NCI-H69 (cell line): ENCODE results near the gene NKG7.

Source experiments
- DNase-seq: peaks from one replicate; lab custom pipeline; 2025; lab: John Stamatoyannopoulos, UW

NKG7 gene

DNA sequence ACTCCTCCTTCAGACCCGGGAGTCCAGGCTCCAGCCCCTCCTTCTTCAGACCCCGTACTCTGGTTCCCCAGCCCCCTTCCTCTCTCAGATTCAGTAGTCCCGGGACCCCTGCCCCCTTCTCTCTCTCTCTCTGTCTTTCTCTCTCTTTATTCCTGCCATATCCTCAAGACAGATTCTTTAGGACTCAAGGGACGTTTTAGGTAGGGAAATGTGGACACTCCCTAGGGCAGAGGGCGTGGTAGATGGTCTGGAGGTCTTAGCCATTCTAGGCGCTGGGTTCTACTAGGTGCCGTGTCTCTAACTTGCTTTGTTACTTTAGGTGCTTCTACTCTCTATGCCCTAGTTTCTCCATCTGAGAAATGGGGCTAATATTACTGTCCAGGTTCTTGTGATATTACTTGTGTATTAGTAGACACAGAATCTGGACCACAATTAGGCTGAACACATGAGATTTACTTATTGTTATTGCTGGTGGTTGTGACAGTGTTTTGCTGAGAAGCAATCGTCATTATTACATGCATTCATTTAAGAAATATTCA, 18.7 kb upstream of the NKG7 start:
- DNase-seq, result no peak

DNA sequence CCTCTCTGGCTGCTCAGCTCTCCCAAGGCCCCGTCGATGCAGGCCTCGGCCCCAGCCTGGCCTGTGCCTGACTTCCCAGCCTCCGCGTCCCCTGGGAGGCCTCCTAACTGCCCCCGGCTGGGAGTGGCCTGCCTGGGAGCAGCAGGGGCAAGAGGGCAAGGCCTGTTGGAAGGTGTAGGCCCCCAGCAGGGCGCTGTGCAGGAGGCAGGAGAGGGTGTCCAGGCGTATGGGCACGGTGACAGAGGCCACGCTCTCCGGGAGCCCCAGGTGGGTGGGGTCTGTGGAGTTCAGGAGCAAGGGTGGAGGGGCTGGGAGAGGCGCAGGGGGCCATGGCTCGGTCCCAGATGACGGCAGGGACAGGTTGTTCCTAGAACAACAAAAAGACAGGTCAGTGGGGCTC, 16.7 kb upstream of the NKG7 start:
- DNase-seq, result no peak

DNA sequence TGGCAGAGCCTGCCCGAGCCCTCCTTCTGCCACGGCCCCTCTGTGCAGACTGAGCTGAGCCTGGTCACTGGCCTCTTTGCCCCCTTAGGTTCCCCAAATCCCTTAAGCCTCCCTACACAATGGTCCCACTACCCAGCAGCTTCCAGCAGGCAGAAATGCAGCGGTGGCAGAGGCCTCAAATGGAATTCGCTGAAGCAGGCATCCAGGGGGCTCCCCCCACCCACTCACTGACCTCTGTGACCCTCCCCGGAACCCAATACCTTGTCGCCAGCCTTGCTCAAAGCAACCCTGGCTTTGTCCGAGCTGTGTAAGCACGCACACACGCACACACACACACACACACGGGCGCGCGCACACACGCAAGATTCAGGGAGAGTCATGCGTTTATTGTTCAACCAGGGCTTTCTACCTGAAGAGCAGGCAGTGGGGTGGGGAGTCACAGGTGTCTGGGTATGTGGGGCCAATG, 15.5 kb upstream of the NKG7 start, which contains the start of gene LIM2:
Gene LIM2, minus strand, starts transcription at position 51 of the 466 bp plus-strand sequence. CDS start 531 bp downstream, outside the sequence.
- DNase-seq, result no peak

DNA sequence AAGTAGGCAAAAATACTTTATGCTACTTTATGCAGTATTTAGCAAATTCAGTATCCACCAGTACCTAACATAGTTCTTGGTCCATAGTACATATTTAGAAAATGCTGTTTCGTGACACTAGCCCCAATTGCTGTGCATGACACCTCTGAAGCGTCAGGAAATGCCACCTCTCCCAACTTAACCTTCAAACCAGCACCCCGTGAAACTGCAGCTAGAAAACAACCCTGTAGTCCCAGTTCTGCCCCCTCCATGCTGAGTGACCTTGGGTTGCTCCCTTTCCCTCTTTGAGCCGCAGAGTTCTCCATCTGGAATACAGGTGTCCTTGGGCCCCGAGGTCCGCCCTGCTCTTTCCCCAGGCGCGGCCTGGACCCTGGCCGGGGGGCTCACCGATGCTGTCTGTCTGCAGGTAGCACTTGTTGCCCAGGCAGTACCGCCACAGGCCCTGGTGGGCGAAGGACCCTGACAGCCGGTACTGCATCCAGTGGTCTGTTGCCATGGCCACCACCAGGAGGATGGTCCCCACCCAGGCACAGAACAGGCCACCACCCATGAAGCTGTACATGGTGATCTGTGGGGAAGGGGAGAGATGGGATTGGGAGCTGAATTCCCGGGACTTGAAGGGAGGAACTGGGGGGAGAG, 14.5 kb upstream of the NKG7 start:
- DNase-seq, result no peak

DNA sequence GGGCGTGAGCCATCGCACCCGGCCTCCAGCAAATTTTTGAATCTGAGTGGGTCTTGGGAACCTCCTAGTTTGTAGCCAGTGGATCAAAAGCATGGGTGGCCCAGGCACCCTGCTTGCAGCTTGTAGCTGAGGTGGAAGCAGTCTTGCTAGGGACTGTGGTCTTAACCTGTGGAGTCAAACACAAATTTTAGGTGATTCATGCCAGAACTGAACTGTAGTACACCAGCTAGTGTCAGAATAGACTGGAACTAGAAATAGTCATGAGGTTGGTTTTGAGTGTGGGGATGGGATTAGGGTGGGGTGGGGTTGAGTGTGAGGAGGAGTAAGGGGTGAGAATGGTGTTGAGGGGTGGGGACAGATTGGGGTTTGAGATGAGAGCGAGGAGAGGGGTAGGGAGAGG, 9.6 kb upstream of the NKG7 start:
- no peak for DNase-seq

DNA sequence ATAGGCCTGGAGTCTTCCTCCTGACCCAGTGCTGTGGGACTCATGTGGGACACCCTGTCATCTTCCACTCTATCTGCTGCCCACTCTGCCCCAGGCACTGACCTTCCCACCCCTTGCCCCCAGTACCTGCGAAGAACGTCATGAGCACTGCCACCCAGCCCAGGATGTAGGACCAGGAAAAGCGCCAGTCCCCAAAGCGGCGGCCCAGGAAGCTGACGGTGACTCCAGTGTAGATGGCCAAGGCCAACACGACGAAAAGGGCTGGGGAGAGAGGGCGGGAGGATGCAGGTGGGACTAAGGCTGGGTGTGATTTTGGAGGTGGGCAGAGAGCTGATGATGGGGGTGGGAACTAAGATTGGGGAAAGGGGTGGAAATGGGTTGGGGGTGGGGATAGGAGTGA, 7.9 kb upstream of the NKG7 start:
- no peak for DNase-seq

DNA sequence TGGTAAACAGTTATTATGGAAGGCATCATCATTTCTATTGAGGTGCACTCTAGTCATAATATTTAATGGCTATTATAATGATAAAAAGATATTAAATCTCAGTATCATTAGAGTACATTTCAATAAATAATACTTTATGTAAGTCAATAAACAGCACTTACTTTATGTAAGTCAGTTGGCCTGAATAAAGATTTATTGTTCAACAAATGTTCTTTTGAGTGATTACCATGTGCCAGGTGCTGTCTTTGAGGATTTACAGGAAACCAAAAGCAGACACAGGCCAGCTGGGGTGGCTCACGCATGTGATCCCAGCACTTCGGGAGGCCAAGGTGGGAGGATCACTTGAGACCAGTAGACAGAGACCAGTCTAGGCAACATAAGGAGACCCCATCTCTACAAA, 5.0 kb upstream of the NKG7 start:
- no peak for DNase-seq

DNA sequence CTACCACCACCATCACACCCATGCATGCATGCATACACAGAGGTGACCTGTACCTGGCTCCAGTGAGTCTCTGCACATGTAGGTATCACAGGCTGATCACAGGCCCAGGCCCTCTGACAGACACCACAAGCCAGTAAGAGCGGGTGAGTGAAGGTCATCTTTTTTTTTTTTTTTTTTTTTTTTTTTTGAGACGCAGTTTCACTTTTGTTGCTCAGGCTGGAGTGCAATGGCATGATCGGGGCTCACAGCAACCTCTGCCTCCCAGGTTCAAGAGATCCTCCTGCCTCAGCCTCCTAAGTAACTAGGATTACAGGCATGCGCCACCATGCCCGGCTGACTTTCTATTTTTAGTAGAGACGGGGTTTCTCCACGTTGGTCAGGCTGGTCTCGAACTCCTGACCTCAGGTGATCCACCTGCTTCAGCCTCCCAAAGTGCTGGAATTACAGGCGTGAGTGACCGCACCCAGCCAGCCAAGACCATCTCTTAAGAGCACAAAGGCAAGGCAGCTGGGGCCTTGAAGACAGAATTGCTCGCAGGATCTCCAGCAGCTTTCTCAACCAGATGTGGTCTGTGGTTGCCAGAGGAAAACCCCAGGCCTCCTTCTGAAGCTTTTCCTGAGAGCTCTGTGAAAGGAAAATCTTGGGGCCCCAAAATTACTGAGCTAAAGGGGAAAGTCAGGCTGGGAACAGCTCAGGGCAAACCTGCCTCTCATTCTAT, 3.2 kb upstream of the NKG7 start:
- DNase-seq, result no peak

DNA sequence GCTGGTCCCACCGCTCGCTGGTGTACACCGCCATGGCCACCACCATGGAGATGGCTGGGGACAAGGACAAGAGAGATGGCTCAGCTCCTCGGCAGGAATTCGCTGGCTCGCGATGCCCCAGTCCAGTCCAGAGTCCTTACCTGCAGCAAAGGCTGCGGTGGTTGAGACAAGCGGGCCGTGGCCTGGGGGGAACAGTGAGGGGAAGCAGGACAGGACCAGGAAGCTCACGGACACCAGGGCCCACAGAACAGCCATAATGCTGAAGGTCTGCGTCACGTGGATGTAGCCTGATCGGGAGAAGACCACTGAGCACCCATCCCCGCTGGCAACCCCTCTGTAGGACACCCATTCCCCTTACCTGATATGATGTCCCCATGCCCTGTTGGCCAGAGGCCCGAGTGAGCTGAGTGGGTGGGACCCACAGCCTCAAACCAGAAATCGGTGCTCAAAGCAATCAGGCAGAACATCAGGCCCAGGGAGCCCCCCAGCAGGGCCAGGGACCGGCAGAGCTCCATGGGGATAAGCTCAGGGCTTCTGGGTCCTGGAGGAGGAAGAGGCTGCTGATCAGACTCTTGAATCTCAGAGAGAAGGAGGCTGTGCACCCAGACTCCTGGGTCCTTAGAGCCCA, 319 bp downstream of the NKG7 start:
- no peak for DNase-seq

DNA sequence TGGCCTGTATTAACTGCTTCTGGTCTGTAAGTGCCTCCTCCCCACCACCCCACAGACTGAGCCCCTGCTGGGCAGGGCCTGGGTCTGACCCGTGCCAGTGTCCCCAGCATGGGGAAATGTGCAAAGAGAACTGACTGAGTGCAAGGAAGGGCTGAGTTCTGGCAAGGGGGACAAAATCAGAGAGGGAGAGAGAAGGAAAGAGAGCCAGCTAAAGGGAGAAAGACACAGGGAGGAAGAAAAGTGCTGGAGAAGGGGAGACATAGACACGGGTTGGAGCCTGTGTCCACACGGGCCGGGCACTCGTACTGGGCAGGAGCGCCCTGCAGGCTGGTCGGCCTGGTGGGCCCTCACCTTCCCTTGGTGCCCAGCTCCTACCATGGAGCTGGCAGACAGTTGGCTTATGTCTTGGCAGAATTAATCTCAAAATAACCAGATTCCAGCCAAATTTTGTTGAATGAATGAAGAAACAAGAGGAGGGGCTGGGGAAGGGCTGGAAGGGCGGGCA, 1.2 kb downstream of the NKG7 start:
- DNase-seq, result no peak

DNA sequence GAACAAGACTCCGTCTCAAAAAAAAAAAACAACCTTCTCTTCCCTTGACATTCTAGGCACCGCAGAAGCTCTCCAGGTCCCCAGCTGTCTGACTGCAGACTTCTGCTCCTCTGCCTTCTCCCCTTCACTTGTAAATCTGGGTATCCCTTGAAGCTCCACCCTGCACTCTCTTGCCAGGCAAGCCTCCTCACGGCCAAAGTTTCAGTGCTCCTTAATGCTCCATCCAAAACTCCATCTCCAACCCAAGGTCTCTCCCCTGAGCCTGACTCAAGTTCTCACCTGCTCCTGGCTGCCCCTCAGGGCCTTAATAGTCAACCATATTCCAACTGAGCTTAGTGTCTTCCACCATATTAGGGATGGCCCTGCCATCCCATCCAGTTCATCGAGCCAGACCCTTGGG, 2.2 kb downstream of the NKG7 start:
- no peak for DNase-seq

DNA sequence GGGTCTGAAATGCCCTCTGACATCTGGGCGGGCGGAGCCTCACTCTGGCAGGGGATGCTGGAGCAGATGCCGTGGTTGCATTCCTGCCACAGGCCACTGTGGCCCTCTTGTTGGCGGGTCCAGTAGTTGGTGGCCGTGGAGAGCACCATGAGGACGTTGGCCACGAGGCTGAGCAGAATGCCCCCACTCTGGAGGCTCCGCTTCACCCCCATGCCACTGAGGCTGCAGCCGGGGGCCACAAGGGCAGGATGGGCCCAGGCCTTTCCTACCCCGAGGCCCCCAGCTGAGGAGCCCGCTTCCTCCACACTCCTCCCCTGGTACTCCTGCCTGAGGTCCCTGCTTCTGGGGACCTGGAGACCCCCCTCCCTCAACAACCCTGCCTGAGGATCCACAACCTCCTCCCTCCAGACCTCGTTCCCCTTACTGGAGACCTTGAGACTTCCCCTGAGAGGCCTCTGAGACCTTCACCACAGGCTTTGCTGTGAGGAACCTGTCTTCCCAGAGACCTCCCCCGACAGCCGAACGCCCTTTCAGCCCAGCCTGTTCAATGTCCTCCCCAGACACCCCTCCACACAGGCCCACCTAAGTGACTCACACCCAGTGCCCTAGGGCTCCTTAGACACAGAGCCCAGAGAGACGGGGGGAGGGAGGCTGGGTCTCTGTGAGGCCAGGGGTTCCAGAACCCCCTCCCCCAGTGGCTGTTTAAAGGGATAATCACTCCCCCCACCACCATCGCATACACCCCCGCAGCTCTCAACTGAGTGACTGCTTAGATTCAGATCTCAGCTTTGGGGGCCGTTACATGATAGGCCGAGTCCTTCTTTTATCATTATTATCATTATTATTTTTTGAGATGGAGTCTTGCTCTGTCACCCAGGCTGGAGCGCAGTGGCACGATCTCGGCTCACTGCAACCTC, 3.8 kb downstream of the NKG7 start, which contains the start of gene CLDND2:
Gene CLDND2, minus strand, starts transcription at position 638 of the 917 bp plus-strand sequence. Its CDS starts 426 bp downstream, at position 212.
- DNase-seq, result no peak

DNA sequence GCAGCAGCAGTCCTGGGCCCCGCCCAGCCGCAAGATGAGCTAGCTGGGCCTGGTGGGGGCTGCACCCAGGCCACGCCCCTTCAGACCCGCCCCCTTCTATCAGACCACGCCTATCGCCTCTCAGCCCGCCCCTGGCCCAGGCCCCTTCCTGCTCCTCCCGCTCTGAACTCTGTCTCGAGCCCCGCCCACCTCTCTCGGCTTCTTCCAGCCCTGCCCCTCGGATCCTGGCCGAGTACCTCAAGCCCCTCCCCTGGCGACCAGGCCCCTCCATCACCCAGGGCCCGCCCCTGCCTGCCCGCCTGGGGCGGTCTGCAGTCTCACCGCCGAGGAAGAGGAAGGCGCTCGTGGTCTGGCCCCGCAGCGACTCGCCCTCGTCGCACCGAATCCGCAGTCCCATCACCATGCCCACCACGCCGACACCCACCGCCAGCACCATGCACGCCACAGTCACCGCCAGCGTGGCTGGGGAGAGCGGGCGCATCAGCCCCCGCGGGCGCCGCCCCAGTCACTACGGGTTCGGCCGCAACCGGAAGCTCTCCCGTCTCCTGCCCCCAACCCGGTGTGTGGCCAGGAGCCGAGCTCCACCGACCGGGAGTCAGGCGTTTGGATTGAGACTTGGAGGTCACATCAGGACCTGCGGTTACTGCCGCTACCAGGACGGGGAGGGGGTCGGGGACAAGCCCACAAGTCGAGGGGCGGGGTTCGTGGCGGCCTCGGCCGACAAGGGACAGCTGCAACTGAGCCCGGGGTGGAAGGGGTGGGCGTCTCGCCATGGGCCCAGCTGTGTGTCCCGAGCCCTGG, 4.7 kb downstream of the NKG7 start:
- peak; percentile 49 for DNase-seq

DNA sequence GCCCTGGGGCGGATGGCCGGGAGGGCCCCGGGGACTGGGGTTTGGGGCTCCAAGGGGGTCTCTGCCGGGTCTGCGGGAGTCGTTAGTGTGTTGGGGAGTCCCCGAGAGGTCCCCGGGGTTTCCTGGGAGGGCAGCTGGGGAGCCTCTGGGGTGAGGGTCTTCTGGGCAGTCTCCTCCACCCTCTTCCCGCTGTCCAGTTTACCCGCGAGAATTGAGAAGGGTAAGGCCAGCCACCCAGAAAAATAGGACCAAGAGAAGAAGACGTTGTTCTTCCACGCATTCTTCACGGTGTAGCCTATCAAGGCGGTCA, 5.2 kb downstream of the NKG7 start:
- DNase-seq, result no peak

DNA sequence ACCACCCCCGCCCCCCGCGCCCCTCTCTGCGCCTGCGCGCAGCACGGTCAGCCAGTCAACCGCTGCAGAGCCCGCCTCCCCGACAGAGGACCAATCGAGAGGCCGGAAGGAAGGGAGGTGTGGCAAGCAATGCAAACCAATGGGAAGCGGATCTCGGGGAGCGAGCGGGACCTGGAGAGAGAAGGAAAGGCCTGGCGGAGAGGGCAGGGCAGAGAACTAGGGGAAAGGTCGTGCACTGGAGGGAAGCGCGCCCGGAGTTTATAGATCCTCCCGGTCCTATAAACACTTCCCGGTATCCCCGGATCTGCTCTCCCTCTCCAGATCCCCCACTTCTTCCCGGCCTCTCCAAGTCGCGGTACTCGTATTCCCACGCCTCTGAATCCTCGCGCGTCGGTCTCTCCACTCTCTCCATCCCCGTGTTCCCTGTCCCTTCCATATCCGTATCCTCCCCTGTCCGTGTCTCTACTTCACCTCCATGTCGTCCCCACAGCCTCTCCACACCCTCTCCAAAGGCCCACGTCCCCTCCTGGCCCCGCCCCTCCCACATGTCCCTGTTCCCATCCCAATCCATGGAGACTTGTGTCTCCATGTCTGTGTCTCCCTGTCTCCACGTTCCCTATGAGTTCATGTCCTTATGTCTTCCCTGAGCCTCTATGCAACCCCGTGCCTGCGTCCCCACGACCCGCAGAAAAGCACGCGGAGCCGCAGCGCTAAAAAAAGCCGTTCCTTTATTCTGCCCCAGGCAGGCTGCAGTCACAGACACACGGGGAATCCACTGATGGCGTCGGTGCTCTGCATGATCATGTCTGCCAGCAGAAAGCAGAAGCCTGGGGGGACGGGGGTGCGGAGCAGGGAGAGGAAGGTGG, 5.8 kb downstream of the NKG7 start:
- peak; percentile 66 for DNase-seq

DNA sequence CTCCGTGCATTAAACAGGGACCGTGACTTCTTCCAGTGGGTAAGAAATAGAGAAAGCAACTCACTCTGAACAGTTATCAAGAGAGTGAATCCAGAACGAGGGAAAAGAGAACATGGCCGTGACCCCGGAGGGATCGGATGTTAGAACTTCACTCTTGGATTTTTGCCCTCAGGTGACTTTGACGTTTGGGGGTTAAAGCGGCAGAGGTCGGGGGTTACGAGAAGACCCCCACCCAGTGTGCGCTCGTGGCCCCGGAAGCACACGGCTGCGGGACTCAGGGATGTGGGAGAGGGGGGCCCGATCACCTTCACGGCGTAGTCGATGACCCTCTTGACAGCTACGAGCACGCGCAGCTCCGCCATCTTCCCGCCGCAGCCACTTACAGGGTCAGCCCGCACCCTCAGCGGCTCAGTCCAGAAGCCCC, 6.5 kb downstream of the NKG7 start, which contains the start of gene ETFB:
Gene ETFB, minus strand, starts transcription at position 424 of the 424 bp plus-strand sequence. Its CDS starts 62 bp downstream, at position 362.
- no peak for DNase-seq

DNA sequence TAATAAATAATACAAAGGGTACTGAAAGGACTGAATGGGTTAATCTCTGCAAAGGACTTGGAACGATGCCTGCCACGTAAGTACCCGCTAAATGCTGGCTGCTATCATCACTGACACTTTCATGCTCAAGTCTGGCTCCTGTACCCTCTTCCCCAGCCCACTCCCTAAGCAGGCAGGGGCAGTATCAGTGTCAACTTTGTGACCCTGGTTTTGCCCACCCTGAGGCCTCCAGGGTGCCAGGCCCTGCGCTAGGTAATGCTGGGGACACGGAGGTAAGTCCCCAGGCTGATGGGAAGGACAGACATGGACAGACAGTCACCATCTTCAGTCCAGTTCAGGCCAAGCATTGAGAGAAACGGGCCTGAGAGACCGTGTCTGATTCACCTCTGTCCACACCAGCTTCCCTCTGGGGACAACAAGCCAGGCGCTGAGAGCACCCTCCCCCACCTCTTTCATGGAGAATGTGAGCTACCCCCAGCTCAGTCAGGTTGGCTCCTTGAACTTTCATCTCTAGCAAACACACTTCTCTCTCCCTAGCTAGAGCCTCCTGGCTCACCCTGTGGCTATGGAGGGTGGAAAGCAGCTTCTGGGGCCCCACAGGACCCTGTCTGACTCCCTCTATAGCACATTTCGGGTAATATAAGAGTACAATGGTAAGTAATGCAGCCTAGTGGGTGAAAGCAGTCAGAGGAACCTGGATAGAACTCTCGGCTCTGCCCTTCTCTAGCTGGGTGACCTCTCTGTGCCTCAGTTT, 7.1 kb downstream of the NKG7 start:
- no peak for DNase-seq

DNA sequence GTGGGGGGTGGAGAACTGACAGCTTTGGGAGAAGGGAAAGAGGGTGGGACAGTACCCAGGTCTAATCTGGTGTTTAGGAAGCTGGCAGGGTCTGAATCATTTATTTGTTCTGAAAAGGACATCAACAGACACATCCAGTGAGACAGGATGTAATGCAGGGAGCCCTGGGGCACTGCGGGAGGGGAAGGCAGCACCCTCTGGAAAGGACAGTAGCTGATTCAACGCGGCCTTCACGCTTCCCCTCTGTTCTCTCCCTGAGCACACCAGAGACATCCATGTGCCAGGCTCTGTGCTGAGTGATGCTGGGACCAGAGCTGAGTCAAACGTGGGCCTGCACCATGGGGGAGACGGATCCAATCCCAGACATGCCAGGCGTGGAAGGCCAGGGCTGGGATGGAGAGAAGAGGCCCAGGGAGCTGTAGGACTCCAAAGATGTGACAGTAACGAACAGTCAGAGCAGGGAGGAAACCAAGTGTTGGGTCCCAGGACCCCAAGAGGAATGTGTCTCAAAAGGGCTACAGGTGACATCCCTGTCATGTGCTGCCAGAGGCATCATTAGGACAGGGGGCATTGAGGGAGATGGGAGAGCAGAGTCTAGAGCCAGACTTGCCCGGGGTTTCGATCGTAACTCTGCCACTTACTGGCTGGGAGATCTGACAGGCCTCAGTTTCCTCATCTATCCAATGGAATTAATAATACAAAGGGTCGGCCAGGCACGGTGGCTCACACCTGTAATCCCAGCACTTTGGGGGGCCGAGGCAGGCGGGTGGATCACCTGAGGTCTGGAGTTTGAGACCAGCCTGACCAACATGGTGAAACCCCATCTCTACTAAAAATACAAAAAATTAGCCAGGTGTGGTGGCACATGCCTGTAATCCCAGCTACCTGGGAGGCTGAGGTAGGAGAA, 8.0 kb downstream of the NKG7 start:
- DNase-seq, result no peak
